ENCODE measurements around the gene POLDIP2. TPM values are rescaled to one million over a fixed set of nuclear protein-coding genes. Genes with fewer than 3 reads are reported as not detected.

The POLDIP2 gene
- polyA plus RNA-seq, 1 of the 3 experiments (the other 2 are of a cell fraction): 98.1 TPM

- DNase-seq: no peak
- no peak overlapping the region for H2AFZ ChIP-seq (ENCODE audit: low read depth)
- 0 out of 2 replicates have a peak, but pooled peaks cover 2% of the 10 kb centered on the region for H4K20me1 ChIP-seq (ENCODE audit: insufficient read depth)
- no peak overlapping the region for H3K4me2 ChIP-seq
- H3K27ac ChIP-seq (ENCODE audit: low read depth in 2 of 2, low read length in 1 of 2): no peak overlapping the region
- TF ChIP-seq FOXM1 (IDR thresholded peaks at IDR 0.05; ENCODE audit: low read depth): no peak
- no peak for TF ChIP-seq ELF1 (IDR thresholded peaks at IDR 0.05)
- no peak for TF ChIP-seq RFX5 (IDR thresholded peaks at IDR 0.05; ENCODE audit: low read length)
- TF ChIP-seq IRF3 (IDR thresholded peaks at IDR 0.05; ENCODE audit: low read depth, low read length): no peak
- no peak for TF ChIP-seq PBX3 (IDR thresholded peaks at IDR 0.05)
- TF ChIP-seq MEF2A (IDR thresholded peaks at IDR 0.05; ENCODE audit: borderline replicate concordance, low read depth): no peak
- TF ChIP-seq EZH2phosphoT487 (IDR thresholded peaks at IDR 0.05; ENCODE audit: borderline replicate concordance, low read depth): no peak
- no peak for TF ChIP-seq YY1 (IDR thresholded peaks at IDR 0.05; ENCODE audit: low read depth)
- TF ChIP-seq MXI1 (IDR thresholded peaks at IDR 0.05; ENCODE audit: low read depth, low read length): no peak
- TF ChIP-seq GATA2 (CRISPR knock-in tag; IDR thresholded peaks at IDR 0.05): no peak
- no peak for TF ChIP-seq JUND (IDR thresholded peaks at IDR 0.05)
- no peak for TF ChIP-seq RXRA (IDR thresholded peaks at IDR 0.05; ENCODE audit: borderline replicate concordance, low read depth)
- no peak for TF ChIP-seq NFIC (IDR thresholded peaks at IDR 0.05; ENCODE audit: borderline replicate concordance)
- TF ChIP-seq RAD21 (IDR thresholded peaks at IDR 0.05; ENCODE audit: low read length): no peak
- TF ChIP-seq EP300 (IDR thresholded peaks at IDR 0.05; ENCODE audit: borderline replicate concordance in 1 of 2, low read depth in 1 of 2, low read length in 1 of 2): no peak
- H3K79me2 ChIP-seq (ENCODE audit: insufficient read depth): peaks cover 11% of the 10 kb centered on the region; the same call in 1 of the 2 replicates
- H3K9me2 ChIP-seq: no peaks in the 10 kb centered on the region
- no peaks in the 10 kb centered on the region for H3K27me3 ChIP-seq (ENCODE audit: insufficient read depth)
- peaks cover 1 to 9% of the 10 kb centered on the region in 2 experiments; a peak in 2 of 4 replicates for H3K4me1 ChIP-seq (ENCODE audit: control insufficient read depth in 1 of 2, insufficient read depth in 2 of 2, low read depth in 1 of 2, low read length in 1 of 2)
- H3F3A ChIP-seq (replicated peaks; ENCODE audit: insufficient read depth): no peaks in the 10 kb centered on the region
- no peak overlapping the region for H3K4me3 ChIP-seq (ENCODE audit: low read depth in 2 of 2, low read length in 1 of 2)
- no peaks in the 10 kb centered on the region for H3K9me3 ChIP-seq
- CTCF ChIA-PET: no interaction called here
- peaks cover 26 to 28% of the 10 kb centered on the region in 2 experiments for H3K36me3 ChIP-seq (replicated peaks in 1 of 2; ENCODE audit: control insufficient read depth in 1 of 2, insufficient read depth in 2 of 2, low read length in 1 of 2)
- WGBS (ENCODE audit: low lambda C conversion rate): 97% methylated on average over 6 of the region's 8 CpGs
- POLR2A ChIA-PET: no interaction called here
- H3K9ac ChIP-seq: no peak overlapping the region
Observed at GRCh38 chr17:28385406-28385805, 28.1 kb upstream of the POLDIP2 start.

GRCh38 chr17:28385037-28385400 lies 27.7 kb upstream of the POLDIP2 start:
- WGBS (ENCODE audit: low lambda C conversion rate): 95% methylated on average over 12 of the region's 29 CpGs
- H3K9me2 ChIP-seq: no peaks in the 10 kb centered on the region
- no peak overlapping the region for H3K27ac ChIP-seq (ENCODE audit: low read depth in 2 of 2, low read length in 1 of 2)
- ChIA-PET CTCF (no interaction called here), POLR2A (interaction anchor here (1.2 kb wide), 1 partner anchor 13 kb away, joined by 3 read pairs; no protein-coding TSS in a partner anchor)
- no peak overlapping the region for H2AFZ ChIP-seq (ENCODE audit: low read depth)
- H4K20me1 ChIP-seq (ENCODE audit: insufficient read depth): 0 out of 2 replicates have a peak, but pooled peaks cover 6% of the 10 kb centered on the region
- peaks cover 22 to 24% of the 10 kb centered on the region in 2 experiments for H3K36me3 ChIP-seq (replicated peaks in 1 of 2; ENCODE audit: control insufficient read depth in 1 of 2, insufficient read depth in 2 of 2, low read length in 1 of 2)
- no peak overlapping the region for H3K4me3 ChIP-seq (ENCODE audit: low read depth in 2 of 2, low read length in 1 of 2)
- peaks cover 5 to 13% of the 10 kb centered on the region in 2 experiments; a peak in 2 of 4 replicates for H3K4me1 ChIP-seq (ENCODE audit: control insufficient read depth in 1 of 2, insufficient read depth in 2 of 2, low read depth in 1 of 2, low read length in 1 of 2)
- H3K9ac ChIP-seq: no peak overlapping the region
- no peak for DNase-seq
- no peaks in the 10 kb centered on the region for H3K9me3 ChIP-seq
- H3K79me2 ChIP-seq (ENCODE audit: insufficient read depth): peaks cover 15% of the 10 kb centered on the region; the same call in 1 of the 2 replicates
- H3K4me2 ChIP-seq: no peak overlapping the region
- no peaks in the 10 kb centered on the region for H3F3A ChIP-seq (replicated peaks; ENCODE audit: insufficient read depth)
- no peaks in the 10 kb centered on the region for H3K27me3 ChIP-seq (ENCODE audit: insufficient read depth)
- no peak for TF ChIP-seq ELF1 (IDR thresholded peaks at IDR 0.05)
- TF ChIP-seq JUND (IDR thresholded peaks at IDR 0.05): no peak
- TF ChIP-seq USF1 (IDR thresholded peaks at IDR 0.05; ENCODE audit: borderline replicate concordance, low read depth): no peak
- TF ChIP-seq PBX3 (IDR thresholded peaks at IDR 0.05): no peak
- no peak for TF ChIP-seq EZH2phosphoT487 (IDR thresholded peaks at IDR 0.05; ENCODE audit: borderline replicate concordance, low read depth)
- no peak for TF ChIP-seq GABPA (IDR thresholded peaks at IDR 0.05; ENCODE audit: low read depth)
- no peak for TF ChIP-seq REST (IDR thresholded peaks at IDR 0.05; ENCODE audit: low read depth, low read length)
- no peak for TF ChIP-seq FOSL2 (IDR thresholded peaks at IDR 0.05; ENCODE audit: borderline replicate concordance, low read depth)

All from SK-N-SH (cell line).